K562 (cell line): ENCODE measurements around the gene TMEM132C.

ENCODE experiments used
- CHD2 ChIP-seq: IDR thresholded peaks from 2 replicates; pipeline ENCODE4 v1.6.1; 2011; ENCODE audit warnings: low read depth, low read length
- E2F1 ChIP-seq: sonication (generic); formaldehyde crosslinking; IDR thresholded peaks from 2 replicates; pipeline ENCODE4 v1.8.1; 2023; ENCODE audit warnings: mild to moderate bottlenecking, missing genetic modification reagents, moderate library complexity
- EZH2 ChIP-seq: IDR thresholded peaks from 2 replicates; pipeline ENCODE4 v1.6.1; 2012; ENCODE audit warnings: low read depth, mild to moderate bottlenecking, inconsistent platforms, low read length, borderline replicate concordance
- HDAC2 ChIP-seq: fragments of 450-650 bp; IDR thresholded peaks from 2 replicates; pipeline ENCODE4 v1.6.1; 2016; ENCODE audit warnings: mild to moderate bottlenecking
- HNRNPH1 ChIP-seq: fragments of 200-400 bp; formaldehyde crosslinking; optimal IDR thresholded peaks from 2 replicates; pipeline ENCODE3; 2017; ENCODE audit warnings: low read depth, mild to moderate bottlenecking, low read length, moderate library complexity
- HNRNPK ChIP-seq: fragments of 200-400 bp; formaldehyde crosslinking; IDR thresholded peaks from one replicate; pipeline ENCODE4 v1.6.1; 2018; ENCODE audit warnings: mild to moderate bottlenecking, low read depth, low read length; ENCODE audit not compliant: poor library complexity, severe bottlenecking
- KAT2B ChIP-seq: IDR thresholded peaks from one replicate; pipeline ENCODE4 v1.6.1; 2012; ENCODE audit warnings: low read depth, mild to moderate bottlenecking, control low read depth, inconsistent platforms, low read length, moderate library complexity
- MYC ChIP-seq, 2 experiments: fragments of 250-450 bp in 1 of 2; sonication (Bioruptor Pico) in 1 of 2; IDR thresholded peaks; 2 replicates each; pipeline versions ENCODE4 v1.5.1 to v1.6.1; 2012 to 2021; ENCODE audit warnings: low read depth in 2 of 2, borderline replicate concordance in 1 of 2, improper control_type of control experiment in 1 of 2, low read length in 1 of 2, mild to moderate bottlenecking in 1 of 2, moderate library complexity in 1 of 2
- NR4A1 ChIP-seq, 2 experiments: fragments of 250-450 bp in 1 of 2; fragments of 450-650 bp in 1 of 2; sonication (Bioruptor Pico) in 1 of 2; IDR thresholded peaks; 2 replicates each; pipeline versions ENCODE4 v1.4.0 to v1.6.1; 2016 to 2020; ENCODE audit warnings: mild to moderate bottlenecking in 2 of 2, missing compliant biosample characterization in 1 of 2, missing genetic modification characterization in 1 of 2, moderate library complexity in 1 of 2
- PHB2 ChIP-seq: fragments of 450-650 bp; IDR thresholded peaks from 2 replicates; pipeline ENCODE4 v1.6.1; 2017; ENCODE audit warnings: low read depth
- SNAPC5 ChIP-seq: fragments of 250-450 bp; sonication (Bioruptor Pico); IDR thresholded peaks from 2 replicates; pipeline ENCODE4 v1.8.0; 2021; ENCODE audit warnings: moderate library complexity, mild to moderate bottlenecking, inconsistent platforms
- TFAM ChIP-seq: fragments of 250-450 bp; sonication (Bioruptor Pico); conservative IDR thresholded peaks from 2 replicates; pipeline ENCODE4 v1.5.0; 2021; ENCODE audit warnings: mild to moderate bottlenecking, moderate library complexity

DNA sequence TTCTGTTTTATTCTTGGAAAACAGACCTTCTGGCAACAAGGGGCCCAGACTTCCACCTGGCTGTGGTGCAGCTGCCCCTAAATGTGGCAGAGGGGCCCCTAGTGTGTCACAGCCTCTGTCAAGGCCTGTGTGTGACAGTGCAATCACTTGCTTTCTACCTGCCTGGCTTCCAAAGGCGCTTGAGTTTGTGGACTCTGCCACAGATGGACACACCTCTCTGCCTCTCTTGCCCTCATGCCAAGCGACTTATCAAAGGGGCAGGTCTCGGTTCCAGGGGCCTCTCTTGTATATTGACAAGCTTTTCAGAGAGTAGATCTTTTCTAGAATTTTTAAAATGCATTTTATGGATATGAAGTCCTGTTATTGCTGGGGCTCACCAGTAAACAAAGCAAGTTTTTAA, 339.6 kb downstream of the TMEM132C start:
- TF ChIP-seq E2F1 (CRISPR knock-in tag): no peak
- TF ChIP-seq MYC (IDR thresholded peaks at IDR 0.05; ENCODE audit: low read depth, low read length): no peak
- no peak for TF ChIP-seq MYC (CRISPR knock-in tag; IDR thresholded peaks at IDR 0.05; ENCODE audit: borderline replicate concordance, low read depth)
- no peak for TF ChIP-seq PHB2
- TF ChIP-seq HNRNPK: no peak
- TF ChIP-seq CHD2: no peak
- TF ChIP-seq HNRNPH1: no peak
- no peak for TF ChIP-seq TFAM
- no peak for TF ChIP-seq EZH2
- TF ChIP-seq HDAC2: no peak
- no peak for TF ChIP-seq NR4A1 (CRISPR knock-in tag; IDR thresholded peaks at IDR 0.05)
- TF ChIP-seq NR4A1 (tag; IDR thresholded peaks at IDR 0.05): no peak
- no peak for TF ChIP-seq KAT2B
- TF ChIP-seq SNAPC5: no peak
